Stimulated activated CD4-positive, alpha-beta T cell treated with anti-CD3 and anti-CD28 coated beads, Interleukin-2, amount 100 ng/mL, for 4 hours (primary cell): ENCODE measurements around the gene NRARP.

Experiments
- DNase-seq: peaks from one replicate; pipeline ENCODE4 v3.0.0-alpha.2; 2020; ENCODE audit warnings: low read depth

Gene NRARP

DNA sequence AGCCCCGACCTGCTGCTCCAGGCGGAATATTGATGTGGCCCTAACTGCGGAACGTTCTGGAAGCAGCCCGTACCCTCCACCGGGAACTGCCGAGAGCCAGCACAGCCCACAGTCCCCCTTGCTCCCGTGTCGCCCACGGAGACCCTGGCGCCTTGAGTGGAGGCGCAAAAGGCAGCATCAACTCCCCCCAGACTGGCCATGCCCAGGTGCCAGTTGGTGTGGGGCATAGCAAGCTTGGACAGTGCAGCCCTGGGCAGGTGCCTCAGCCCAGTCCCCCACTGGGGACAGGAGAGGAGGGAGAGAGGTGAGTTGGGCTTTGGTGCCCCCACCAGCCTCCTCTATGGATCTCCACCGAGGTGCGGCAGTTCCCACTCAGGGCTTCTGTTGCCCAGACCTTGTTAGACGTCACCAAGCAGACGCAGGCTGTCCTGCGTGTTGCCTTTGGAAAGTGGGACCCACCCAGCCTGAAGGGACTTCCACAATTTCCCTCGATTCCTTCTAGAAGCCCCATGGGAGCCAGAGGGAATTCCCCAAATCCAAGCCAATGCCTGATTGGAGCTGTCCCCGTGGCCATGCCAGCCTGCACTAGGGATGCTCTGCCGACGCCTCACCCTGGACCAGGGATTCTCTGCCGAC is 19.8 kb upstream of the NRARP start:
- DNase-seq = no peak

DNA sequence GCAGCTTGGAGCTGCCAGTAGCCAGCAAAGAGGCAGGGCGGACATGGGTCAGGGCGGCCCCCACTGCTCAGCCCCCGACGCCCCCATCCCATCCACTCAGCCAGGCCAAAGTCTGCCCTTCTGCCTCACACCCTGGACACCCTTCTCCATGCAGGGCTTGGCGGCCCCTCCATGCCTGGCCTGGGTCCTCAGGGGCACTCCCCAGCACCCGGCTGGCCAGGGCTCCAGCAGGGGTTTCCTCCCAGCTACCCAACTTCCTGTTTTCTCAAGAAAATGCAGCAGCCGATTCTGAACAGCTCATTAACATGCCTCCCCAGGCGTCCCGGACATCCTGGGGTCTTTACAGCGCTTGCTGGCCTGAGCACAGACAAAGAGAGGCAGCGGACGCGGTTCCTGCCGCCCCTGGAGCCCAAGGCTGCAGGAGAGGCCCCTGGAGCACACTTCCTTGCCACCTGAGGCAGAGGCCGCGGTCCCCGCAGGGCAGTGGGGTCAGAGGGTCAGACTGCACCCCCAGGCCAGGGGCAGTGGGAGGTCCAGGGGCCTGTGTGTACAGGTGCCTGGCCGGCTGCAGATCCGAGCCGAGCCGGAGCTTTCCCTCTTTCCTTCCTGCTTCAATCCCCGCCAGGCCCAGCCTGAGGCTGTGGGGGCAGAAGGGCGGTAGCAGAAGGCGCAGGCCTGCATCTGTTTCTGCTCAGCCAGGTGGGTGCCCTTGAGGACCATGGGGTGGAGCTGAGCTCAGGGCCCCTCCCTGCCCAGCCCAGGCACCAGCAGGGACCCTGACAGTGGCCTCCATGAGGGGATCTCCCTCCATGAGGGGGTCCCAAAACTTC is 18.7 kb upstream of the NRARP start:
- no peak for DNase-seq

DNA sequence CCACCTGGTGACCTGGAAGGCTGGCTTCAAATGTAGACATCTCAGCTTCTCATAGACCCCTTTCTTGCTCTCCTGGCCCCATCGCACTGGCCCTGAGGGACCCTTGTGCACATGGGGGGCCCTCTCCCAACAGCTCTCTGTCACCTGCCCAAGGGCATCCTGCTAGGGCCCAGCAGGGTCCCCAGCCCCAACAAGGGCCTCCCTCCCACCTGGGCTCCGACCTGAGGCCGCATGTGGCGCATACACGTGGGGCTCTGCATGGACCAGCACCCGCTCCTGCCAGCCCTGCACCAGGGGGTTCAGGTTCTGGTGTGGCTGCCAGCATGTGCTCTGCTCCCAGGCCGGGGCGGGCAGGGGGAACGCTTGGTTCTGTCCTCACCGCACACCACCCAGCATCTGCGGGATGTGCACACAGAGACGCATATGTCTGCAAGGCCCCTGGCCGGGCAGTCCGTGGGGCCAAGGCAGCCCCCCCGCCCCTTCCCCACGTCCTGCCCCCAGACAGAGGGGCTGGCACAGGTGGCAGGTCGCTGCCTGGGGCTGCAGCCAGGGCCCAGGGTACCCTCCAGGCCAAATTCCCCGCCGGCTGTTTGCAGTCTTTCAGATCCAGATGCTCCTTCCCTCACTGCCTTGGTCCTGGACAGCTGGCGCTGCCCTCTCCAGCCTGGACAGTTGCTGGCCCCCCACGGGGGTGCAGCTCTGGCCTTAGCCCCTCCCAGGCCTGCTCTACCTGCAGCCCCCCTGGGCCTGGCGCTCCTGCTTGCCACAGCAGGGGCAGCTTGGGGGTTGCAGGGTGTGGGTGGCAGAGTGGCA is 17.9 kb upstream of the NRARP start:
- no peak for DNase-seq

DNA sequence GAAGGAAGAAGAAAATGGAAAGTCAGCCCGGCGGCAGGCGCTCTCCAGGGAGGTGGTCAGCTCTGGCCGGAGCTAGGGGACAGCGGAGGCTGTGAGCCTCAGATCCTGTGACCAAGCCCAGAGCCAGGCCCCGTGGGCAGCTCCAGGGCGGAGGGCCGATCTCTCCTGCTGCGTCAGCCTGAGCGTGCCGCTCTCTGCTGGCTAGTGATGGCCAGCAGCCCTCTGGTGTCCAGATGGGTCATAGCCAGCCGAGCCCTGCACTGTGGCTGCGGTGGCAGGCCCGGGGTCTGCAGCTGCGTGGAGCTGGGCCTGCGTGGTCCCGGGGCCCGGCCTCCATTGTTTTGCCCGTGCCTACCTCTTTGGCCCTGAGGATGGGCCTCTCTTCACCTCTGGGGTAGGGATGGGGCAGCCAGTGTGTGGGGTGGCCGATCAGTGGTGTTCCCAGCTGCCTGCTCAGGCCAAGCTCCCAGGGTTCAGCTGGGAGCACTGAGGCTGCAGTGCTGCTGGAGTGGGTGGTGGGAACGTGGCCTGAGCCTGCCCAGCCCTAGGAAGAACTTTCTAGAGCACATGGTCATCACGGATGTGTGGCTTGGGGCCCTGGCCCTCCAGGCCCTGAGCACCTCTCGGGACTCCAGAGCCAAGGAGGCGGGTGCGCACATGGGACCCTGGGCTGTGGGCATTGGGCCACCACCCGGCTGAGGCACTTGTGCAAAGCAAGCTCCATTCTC is 17.1 kb upstream of the NRARP start:
- no peak for DNase-seq

DNA sequence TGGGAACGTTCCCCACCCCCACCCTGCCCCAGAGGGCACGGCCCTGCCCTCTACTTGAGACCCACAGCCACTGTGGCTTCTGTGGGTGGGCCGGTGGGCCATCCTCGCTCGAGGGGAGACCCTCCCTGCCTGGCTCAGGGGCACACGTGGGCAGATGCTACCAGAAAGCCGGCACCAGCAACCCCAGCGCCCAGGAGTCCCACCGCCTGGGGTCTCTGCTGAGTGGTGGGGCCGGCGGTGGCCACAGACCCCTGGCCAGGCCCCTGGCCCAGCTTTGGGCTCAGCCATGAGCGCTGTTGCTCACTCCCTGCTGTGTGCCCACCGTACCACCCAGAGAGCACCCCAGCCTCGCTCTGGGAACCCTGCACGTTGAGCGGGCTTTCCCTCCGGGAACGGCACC is 16.5 kb upstream of the NRARP start:
- no peak for DNase-seq

DNA sequence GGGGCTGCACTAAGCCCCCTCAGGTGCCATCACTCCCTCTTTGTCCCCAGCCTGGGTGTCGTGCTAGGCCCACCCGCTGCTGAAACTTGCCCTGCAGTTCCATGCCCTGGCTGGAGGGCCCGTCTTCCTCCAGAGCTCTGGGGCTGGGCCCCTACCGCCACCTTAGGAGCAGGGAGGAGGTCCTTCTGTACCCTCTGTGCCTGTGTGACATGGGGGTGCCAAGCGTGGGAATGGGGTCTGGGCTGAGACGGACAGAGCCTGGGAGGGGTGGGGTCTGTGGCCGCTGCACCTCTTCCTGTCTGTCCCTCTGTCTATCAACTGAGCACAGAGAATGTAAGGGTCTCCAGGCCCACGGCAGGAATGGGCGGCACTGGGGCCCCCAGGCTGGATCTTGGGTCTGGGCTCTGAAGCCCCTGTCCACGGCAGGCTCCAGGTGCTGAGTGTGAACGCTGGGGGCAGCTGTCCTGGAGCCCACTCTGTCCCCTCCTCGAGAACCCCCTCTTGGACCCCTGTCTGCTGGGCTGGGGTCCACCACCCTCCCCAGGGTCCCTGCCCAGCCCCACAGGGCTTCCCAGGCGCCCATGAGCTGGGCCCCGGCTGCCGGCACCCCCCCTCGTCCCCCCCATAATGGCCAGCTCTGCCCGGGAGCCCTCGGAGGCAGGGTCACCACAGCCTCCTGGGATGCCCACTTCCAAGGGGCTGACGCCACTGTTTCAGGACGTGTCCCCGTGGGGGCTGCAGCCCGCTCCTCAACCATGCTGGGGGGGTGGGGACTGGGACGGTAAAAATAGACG is 15.8 kb upstream of the NRARP start:
- DNase-seq = no peak

DNA sequence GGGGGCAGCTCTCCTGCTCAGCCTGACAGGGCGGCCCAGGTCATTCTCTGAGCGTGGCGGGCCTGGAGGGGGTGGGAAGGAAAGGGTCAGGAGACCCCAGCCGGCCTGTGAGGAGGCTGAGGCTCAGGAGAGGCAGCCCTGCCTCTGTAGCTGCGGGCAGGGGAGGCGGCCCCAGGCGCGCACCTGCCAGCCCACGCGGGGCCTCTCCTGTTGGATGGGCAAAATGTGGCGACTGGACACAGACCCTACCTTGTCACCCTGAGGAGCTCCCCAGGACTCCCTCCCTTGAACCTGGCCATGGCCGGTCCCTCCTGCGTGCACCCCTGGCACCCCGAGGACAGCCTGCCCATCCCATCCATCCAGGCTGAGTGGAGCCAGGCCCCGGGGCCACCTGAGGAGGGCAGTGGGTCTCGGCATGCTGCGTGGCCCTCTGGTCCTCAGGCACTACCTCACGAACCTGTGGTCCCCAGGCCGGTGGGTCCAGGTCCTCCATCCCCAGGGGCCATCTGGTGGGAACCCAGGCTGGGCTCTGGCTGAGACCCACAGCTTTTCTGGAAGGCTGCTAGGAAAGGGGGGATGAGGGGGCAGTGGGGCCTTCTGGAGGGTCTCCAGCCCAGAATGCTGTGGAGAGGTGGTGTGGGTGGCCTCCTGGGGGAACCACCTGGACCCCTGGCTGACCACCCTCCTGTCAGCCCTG is 15.1 kb upstream of the NRARP start:
- DNase-seq = no peak

DNA sequence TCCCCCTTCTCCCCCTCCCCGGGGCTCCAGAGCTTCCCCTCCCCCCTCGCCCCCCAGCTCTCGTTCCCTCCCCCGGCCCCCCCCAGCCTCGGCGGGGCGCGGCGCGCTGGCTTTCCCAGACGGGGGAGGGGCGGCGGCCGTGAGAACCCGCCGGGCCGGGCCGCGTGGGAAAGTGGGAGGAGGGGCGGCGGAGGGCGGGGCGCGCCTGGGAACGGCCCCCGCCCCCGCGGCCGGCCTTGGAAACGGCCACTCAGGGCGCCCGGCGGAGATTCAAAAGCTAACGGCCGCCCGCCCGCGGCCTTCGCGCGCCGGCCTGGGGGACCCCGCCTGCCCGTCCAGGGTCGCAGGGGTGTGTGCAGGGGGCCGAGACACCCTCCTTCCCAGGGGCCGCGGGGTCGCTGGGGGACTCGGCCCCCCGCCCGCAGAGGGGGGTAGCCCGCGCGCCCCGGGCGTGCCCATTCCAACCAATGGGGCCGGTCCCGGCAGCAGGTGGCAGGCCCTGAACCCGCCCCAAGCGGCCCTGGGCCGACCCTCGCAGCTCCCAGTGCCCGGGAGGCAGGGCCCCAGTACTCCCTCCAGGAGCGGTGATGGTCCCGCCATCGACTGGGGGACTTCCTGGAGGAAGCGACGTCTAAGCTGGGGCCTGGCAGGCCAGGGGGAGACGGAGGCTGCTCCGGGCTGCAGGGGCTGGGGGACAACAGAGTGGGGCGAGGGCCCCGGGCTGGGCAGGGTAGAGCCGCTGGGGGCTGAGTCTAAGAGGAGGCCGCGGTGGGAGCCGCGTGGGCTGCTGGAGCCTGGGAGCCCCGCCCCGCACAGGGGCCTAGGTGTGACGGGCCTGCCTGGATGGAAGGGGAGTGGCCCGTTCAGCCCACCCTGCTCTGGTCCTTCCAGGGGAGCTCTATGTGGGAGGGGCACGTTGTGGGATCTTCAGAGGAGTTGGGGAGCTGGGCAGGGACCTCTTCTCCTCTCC is 14.2 kb upstream of the NRARP start:
- no peak for DNase-seq

DNA sequence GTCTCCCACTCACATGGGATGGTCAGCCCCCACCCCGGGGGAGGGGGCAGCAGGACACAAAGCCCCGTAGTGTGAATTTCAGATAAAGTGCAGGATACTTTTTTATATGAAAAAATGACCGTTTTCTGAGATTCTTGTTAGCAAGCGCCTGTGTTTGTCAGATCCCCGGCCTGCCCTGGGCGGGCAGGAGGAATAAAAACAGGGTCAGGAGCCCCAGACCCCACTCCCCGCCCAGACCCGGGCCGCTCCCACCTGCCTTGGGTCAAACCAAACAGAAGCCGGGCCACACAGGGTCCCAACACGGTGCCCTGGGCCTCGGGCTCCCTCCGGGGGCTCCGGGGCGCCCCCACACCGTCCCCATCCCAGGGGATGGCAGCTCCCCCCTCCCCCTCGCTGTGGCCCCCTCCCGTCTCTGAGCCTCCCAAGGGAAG is 13.5 kb upstream of the NRARP start:
- DNase-seq = no peak

DNA sequence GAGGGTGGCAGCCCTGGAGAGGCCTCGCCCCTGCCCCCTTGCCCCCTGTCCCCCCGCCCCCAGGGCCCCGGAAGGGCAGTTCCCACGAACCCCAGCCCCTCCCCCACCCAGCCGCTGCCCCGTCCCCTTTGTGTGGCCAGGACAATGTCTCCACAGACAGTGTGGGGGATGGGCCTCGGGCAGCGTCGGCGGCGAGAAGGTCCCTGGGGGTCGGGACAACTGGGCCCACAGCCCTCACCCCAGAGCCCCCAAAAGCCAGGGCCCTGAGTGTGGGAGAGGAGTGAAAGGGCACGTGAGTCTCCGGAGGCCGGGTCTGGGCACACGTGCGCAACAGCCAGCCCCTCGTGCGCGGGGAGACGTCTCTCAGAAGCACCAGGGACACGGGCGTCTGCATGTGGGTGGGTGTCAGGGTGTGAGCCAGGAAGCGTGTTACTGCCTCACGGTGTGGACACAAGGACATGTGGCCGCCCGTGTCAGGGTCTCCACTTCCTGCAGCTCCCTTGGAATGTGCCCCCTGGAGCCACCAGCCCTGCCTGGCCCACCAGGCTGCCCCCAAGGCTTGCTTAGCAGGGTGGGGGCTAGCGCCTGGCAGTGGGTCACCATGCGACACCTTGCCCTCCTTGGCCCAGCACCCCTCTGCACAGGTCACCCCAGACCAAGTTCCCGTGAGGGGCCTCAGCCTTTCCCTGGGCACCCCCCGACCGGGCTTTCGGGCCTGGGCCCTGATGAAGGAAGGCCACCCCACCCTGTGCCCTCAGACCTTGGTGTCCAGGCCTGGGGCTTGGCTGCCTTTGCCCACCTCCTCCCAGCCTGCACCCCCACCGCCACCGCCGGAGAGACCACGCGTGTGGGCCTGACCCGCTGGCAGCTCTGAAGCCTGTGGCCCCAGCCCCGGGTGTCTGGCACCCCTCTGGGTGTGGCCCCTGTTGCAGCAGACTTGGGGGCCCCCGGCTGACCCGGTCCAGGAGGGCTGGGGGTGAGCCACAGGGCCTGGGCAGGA is 12.8 kb upstream of the NRARP start:
- no peak for DNase-seq

DNA sequence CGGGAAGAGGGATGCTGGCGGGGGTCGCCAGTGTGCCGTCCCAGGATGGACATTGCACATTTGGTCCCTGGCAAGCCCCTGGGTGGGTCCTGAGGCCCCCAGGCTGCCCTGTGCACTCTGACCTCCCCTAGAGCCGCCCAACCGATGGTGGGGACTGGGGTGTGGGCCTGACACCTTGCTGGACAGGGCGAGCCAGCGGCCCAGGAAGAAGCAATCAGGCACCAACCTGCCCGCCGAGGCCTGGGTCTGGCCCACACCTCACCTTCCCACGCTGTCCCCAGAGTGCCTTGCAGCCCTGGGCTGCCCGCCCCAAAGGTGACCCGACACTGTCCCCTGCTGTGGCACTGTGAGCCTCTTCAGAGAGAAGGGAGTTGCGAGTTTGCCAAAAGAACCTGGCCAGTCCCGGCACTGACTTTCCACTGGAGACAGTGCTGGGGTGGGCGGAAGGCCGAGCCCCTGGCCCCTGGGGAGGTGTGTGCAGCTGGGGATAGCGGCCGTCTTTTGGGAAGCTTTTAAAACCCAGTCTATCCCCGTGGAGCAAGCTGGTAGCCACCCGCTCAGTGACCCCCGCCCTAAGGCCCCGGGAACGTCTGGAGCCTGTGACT is 12.0 kb upstream of the NRARP start:
- DNase-seq = no peak

DNA sequence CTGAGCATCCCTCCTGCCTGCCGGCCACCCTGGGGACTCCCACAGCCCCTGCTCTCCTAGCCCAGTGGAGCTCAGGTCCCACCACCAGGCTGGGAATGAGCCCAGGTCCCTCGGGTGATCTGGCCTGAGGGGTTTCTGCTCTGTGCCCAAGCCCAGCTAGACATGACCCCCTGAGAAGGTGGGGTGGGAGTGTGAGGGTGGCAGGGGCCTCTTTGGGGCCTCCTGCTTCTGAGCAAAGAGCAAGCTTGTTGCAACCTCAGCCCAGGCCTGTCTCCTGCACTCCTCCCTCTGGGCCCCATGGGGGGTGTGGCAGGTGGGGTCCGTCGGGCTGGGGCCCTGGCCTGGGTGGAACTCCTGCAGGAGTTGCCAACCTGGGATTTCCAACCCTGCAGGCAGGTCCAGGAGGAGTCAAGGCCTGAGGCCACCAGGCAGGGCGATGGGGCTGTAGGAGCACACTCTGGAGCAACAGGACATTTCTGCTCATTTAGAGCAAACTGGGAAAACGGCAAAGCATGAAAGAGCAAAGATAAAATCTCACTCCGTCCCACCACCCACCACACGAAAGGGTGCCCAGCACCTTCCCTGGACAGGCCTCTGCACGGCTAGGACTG is 11.4 kb upstream of the NRARP start:
- no peak for DNase-seq

DNA sequence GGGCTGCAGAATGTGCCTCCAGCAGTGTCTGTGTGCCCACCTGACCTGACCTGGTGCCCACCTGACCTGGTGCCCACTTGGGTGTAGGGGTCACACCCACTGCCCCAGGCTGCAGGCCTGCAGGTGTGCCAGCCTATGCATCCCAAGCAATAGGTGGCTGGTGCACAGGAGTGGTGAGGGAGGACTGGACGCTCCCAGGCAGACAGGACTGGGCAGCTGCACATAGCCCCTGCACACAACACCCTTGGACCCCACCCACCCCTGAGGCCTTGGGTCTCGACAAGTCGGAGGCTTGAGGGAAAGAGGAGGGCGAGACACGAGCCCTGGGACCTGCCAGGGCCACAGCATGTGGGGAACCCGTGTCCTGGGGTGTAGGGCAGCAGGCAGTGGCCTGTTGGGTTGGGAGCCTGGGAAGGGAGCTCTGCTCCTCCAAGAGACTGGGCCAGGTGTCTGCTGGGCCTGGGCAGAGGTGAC is 10.8 kb upstream of the NRARP start:
- no peak for DNase-seq

DNA sequence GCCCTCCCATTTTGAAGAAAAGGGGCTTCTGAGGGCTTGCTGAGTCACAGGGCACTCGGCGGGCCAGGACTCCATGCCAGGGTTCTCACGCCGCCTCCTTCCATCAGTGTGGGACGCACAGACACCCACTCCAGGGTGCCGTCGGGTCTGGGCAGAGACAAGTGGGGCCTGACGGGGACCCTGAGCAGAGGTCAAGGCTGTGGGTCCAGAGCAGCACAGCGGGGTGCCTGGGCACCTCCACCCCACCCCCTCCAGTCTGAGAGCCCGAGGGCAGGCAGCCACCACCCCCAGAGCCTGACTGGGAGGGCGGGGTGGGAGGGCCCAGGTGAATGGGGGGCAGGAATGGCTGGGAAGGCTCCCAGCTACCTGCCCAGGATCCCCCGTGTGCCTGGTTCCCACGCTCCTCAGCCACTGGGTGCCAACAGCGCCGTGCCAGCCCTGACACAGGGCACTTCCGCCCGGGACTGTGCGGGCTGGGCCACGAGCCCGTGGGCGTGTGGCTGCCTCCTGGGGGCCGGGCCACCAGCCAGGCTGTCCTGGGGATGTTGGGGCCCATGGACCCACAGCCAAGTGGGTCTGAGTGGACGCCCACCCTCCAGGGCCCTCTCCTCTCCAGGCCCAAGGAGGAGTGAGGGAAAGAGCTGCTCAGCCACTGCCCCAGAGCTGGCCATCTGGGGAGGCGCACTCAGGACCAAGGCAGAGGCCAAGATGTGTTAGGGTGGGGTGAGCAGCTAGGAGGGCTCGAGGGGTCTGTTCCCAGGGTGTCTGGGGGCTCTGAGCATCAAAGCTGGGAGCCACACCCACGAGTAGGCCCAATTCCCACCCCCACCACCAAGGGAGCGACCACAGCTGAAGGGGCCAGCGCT is 10.1 kb upstream of the NRARP start:
- DNase-seq = no peak

DNA sequence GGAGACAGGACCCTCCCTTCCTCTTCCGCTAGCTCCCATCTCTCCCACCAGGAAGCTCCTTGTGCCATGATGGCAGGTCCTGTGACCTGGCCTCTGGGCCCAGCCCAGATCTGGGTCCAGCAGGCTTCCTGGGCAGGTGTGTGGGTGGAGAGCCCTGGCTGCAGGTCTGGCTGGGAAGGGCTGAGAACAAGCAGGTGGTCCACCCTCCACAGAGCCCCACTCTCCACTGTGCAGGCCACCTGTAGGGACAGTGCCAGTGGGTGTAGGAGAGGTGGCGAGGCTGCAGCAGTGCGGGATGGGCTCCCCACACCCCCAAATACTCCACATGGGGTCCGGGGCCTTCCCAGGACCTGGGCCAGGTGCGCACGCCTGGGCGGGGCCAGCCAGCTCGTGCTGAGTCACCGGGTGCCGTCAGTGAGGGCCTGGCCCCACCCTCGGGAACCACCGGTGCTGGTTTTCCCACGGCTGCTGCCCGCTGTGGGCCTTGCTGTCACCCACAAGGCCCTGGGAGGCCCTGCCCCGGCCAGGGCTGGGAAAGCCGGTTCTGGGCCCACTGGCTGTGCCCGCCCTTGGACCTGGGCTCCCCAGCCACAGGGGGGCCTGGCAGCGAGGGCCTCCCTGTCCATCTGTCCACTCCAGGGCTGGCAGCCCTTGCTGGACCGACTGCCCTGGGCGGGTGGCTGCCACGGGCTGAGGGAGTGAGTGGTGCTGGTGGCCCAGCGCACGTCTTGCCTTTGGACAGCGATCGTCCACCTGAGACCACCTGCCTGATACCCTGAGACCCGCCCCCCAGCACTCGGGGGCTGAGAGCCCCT is 9.3 kb upstream of the NRARP start:
- no peak for DNase-seq
